ENCODE results near the gene ACTN1.

GRCh38 chr14:68976160-68977067 lies 2.7 kb downstream of the ACTN1 start:
- TF ChIP-seq, protein P1, sequence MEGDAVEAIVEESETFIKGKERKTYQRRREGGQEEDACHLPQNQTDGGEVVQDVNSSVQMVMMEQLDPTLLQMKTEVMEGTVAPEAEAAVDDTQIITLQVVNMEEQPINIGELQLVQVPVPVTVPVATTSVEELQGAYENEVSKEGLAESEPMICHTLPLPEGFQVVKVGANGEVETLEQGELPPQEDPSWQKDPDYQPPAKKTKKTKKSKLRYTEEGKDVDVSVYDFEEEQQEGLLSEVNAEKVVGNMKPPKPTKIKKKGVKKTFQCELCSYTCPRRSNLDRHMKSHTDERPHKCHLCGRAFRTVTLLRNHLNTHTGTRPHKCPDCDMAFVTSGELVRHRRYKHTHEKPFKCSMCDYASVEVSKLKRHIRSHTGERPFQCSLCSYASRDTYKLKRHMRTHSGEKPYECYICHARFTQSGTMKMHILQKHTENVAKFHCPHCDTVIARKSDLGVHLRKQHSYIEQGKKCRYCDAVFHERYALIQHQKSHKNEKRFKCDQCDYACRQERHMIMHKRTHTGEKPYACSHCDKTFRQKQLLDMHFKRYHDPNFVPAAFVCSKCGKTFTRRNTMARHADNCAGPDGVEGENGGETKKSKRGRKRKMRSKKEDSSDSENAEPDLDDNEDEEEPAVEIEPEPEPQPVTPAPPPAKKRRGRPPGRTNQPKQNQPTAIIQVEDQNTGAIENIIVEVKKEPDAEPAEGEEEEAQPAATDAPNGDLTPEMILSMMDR (IDR thresholded peaks at IDR 0.05; ENCODE audit: low read depth, low read length) = no peak
- no peak for TF ChIP-seq EZH2phosphoT487 (IDR thresholded peaks at IDR 0.05; ENCODE audit: low read depth)
